NT2/D1 (cell line): ENCODE data around the gene RPS6KA2.

Source experiments
- DNase-seq: peaks from one replicate; pipeline ENCODE4 v3.0.0-alpha.2; 2011; ENCODE audit warnings: low read depth, low spot score
- H3K27me3 ChIP-seq: 2 replicates; pipeline ENCODE4 v1.6.0; 2011; ENCODE audit warnings: mild to moderate bottlenecking; ENCODE audit not compliant: insufficient read length, insufficient read depth
- H3K36me3 ChIP-seq: 2 replicates; pipeline ENCODE4 v1.6.1; 2011; ENCODE audit warnings: mild to moderate bottlenecking, low read length, mixed read lengths; ENCODE audit not compliant: insufficient read depth, insufficient read length
- H3K4me1 ChIP-seq: 2 replicates; pipeline ENCODE4 v1.5.1; 2011; ENCODE audit not compliant: insufficient read depth, insufficient read length
- H3K4me3 ChIP-seq: 2 replicates; pipeline ENCODE4 v1.5.1; 2011; ENCODE audit warnings: low read depth; ENCODE audit not compliant: insufficient read length
- H3K9ac ChIP-seq: 2 replicates; pipeline ENCODE4 v1.6.0; 2011; ENCODE audit warnings: low read depth; ENCODE audit not compliant: insufficient read length
- H3K9me3 ChIP-seq: 2 replicates; pipeline ENCODE4 v1.5.1; 2011; ENCODE audit warnings: mild to moderate bottlenecking, low read length; ENCODE audit not compliant: insufficient read depth
- SUZ12 ChIP-seq: IDR thresholded peaks from 2 replicates; pipeline ENCODE4 v1.6.1; 2011; ENCODE audit not compliant: insufficient read length, insufficient read depth; ENCODE audit errors: extremely low read depth
- YY1 ChIP-seq: IDR thresholded peaks from 2 replicates; pipeline ENCODE4 v1.6.1; 2011; ENCODE audit not compliant: insufficient read length, insufficient read depth
- ZNF274 ChIP-seq: IDR thresholded peaks from 2 replicates; pipeline ENCODE4 v1.6.1; 2011; ENCODE audit warnings: mild to moderate bottlenecking, low read depth, low read length

Gene RPS6KA2

DNA sequence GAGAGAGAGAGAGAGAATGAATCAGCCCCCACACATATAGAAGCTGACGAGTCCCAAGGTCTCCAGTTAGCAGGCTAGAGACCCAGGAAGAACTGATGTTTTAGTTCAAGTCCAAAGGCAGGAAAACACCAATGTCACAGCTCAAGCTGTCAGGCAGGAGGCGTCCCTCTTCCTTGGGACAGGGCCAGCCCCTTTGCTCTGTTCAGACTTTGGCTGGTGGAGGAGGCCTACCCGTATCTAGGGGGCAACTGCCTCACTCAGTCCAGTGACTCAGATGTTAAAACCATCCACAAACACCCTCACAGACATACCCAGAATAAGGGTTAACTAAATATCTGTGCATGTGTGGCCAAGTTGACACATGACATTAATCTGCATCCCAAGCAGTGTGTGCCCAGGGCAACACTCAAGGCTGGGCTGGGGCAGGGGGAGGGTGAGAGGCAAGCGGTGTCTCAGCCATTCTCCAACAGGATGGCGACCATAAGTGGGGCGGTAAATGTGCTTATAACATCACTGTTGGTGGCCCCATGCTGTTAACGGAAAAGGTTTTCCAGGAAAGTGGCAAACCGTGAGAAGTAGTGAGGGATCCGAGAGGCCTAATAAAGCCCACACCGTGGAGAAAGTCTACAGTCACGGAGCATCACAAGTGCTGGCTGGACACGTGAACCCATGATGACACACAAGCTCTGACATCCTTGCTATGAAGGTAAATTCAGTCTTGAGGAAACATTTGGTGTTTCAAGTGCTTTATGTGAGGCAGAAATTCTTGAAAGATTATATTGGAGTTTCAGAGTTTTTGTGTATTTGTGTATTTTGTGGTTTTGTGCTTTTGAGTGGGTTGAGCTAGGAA is 68.7 kb downstream of the RPS6KA2 start:
- no peak overlapping the region for H3K4me3 ChIP-seq
- H3K9ac ChIP-seq, result no peak overlapping the region
- no peaks in the 10 kb centered on the region for H3K36me3 ChIP-seq
- DNase-seq, result no peak
- no peaks in the 10 kb centered on the region for H3K4me1 ChIP-seq
- no peak for TF ChIP-seq SUZ12
- TF ChIP-seq ZNF274, result no peak
- TF ChIP-seq YY1, result no peak
- H3K9me3 ChIP-seq, result no peaks in the 10 kb centered on the region
- H3K27me3 ChIP-seq, result no peaks in the 10 kb centered on the region

DNA sequence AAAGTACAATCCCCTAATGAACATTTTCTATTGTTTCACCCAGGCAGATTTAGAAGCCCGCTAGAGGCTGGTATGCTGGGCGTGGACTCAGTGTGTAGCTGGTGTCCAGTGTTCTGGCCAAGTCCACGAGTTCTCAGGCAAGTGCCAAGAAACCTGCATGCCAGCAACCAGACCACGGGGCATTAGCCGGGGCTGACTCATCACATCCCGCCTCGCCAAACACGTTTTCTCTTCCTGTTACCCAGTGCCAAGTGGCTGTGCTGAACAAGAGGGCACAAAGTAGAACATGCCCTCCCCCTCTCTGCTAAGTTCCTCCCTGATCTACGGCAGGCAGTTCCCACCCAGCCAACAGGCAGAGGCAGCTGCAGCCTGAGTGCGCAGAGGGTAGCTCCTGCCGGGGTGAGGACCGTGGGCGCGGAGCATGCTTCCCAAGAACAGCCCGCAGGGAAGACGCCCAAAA is 70.2 kb downstream of the RPS6KA2 start:
- Histone ChIP-seq H3K9me3 (no peaks in the 10 kb centered on the region), H3K36me3 (no peaks in the 10 kb centered on the region), H3K4me3 (no peak overlapping the region), H3K9ac (no peak overlapping the region), H3K27me3 (no peaks in the 10 kb centered on the region), H3K4me1 (peaks cover 2% of the 10 kb centered on the region)
- TF ChIP-seq ZNF274 (no peak), YY1 (no peak), SUZ12 (no peak)
- no peak for DNase-seq

DNA sequence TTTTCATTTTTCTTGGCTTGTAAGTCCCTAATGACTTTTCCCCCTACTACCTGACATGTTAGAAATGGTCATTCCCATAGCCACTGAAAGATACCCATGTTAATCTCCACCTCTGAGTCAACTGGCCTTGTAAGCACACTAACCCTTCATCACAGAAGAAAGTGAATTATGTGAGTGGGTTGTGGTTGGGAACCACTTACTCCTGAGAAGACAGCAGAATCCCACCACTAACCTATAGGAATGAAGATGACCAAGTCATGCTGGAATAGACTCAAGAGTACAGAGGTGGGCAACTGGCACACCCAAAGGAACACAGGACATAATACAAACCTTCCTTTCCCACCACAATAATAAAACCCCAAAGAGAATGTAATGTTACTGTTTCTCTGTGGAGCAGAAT is 70.7 kb downstream of the RPS6KA2 start:
- TF ChIP-seq SUZ12 (no peak), YY1 (no peak), ZNF274 (no peak)
- DNase-seq, result no peak

DNA sequence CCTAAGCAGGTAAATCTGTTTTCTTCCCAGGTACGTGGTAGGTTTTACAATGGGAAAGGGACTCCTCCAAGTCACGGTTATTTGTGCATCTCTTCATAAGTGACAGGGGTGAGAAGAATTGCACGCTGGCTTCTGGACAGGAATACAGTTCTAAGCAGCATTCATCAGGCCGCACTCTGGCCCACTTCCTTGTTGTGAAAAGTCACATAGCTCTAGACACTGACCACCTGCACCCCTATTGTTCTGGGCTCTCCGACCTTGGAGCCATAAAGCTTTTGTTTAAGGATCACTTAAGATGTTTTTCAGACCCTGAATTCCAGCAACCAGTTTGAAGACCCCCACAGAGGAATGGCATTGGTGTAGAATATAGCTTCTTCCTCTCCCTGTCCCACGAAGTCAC is 72.0 kb downstream of the RPS6KA2 start:
- H3K4me1 ChIP-seq, result peaks cover 2% of the 10 kb centered on the region
- no peak for DNase-seq
- H3K36me3 ChIP-seq, result no peaks in the 10 kb centered on the region
- H3K27me3 ChIP-seq, result no peaks in the 10 kb centered on the region
- H3K4me3 ChIP-seq, result no peak overlapping the region
- TF ChIP-seq YY1 (no peak), ZNF274 (no peak), SUZ12 (no peak)
- no peak overlapping the region for H3K9ac ChIP-seq
- H3K9me3 ChIP-seq, result no peaks in the 10 kb centered on the region

More for the DNA sequence above, 70.7 kb downstream of the RPS6KA2 start:
- Histone ChIP-seq H3K36me3 (no peaks in the 10 kb centered on the region), H3K4me1 (peaks cover 2% of the 10 kb centered on the region), H3K9ac (no peak overlapping the region), H3K27me3 (no peaks in the 10 kb centered on the region), H3K4me3 (no peak overlapping the region), H3K9me3 (no peaks in the 10 kb centered on the region)

DNA sequence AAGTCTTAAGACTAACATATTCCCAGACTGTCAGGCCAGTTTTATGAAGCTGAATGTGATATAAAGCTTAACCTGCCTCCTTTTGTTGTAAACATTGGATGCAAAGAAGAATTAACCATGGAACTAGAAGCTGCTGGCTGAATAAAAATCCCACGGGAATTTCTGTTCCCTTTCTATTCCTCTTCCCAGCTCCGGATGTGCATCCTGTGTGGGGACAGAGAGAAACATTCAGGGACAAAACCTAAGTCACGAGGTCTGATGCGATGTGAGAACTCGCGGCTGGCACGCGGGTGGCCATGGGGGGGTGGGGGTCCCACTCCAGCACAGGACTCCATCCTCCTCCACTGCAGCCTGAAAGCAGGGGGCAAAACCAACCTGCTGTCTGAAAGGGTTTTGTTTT is 72.7 kb downstream of the RPS6KA2 start:
- H3K9ac ChIP-seq, result no peak overlapping the region
- no peaks in the 10 kb centered on the region for H3K9me3 ChIP-seq
- TF ChIP-seq SUZ12, result no peak
- no peak for TF ChIP-seq ZNF274
- no peak for TF ChIP-seq YY1
- H3K27me3 ChIP-seq, result no peaks in the 10 kb centered on the region
- no peak overlapping the region for H3K4me3 ChIP-seq
- H3K36me3 ChIP-seq, result no peaks in the 10 kb centered on the region
- DNase-seq, result no peak
- peaks cover 2% of the 10 kb centered on the region for H3K4me1 ChIP-seq

DNA sequence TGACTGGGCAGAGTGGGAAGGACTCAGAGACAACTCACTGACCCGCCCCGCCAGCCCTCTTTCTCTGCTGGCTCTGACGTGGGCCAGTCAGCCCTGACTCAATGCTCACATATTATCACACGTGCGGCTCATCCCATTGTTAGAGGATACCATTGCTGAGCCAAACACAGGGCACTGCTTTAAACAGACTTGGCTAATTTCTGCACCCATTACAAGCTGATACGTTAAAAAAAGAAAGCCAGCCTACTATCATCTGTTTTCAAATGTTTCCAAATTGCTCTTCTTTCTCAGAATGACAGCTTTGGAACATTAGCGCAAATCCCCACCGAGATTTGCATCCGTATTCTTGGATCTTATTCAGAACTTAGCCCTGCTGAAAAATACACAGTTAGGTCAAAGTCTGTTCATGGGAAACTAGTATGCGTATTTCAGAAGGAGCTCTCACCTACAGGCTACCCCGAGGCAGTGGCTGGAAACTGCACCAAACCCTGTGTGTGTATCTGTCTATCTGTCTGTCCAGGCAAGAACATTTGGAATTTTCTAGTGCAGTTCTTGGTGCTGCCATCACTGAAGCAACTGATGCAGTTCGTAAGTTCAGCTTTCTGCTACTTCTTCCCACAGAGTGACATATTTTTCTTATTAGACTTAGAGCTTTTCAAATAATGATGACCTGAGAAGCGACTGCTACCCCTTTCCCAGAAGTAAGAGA is 73.3 kb downstream of the RPS6KA2 start:
- H3K4me3 ChIP-seq, result no peak overlapping the region

DNA sequence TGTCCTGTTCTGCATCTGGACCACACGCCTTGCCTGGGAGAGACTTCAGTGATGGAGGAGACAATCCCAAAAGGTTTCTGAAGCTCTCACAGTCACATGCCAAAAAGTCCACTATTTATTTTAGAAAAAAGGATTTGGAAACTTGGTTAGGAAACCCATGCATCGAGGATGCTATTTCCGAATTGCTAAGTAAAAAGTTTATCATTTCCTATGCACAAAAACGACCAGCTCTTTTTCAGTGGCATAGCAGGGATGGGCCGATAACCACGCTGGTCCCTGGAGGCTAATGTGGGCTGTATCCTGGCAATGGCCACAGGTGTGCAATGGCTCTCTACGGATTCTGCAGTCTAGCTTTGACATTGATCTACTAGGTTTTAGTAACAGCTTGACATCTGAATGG is 74.5 kb downstream of the RPS6KA2 start:
- Histone ChIP-seq H3K9me3 (no peaks in the 10 kb centered on the region), H3K36me3 (no peaks in the 10 kb centered on the region), H3K27me3 (no peaks in the 10 kb centered on the region), H3K9ac (no peak overlapping the region), H3K4me1 (peaks cover 2% of the 10 kb centered on the region), H3K4me3 (no peak overlapping the region)
- DNase-seq, result no peak
- TF ChIP-seq YY1 (no peak), SUZ12 (no peak), ZNF274 (no peak)

More for the DNA sequence above, 73.3 kb downstream of the RPS6KA2 start:
- Histone ChIP-seq H3K36me3 (no peaks in the 10 kb centered on the region), H3K4me1 (peaks cover 2% of the 10 kb centered on the region), H3K27me3 (no peaks in the 10 kb centered on the region), H3K9ac (no peak overlapping the region), H3K9me3 (no peaks in the 10 kb centered on the region)
- TF ChIP-seq YY1 (no peak), ZNF274 (no peak), SUZ12 (no peak)
- DNase-seq, result no peak
